ENCODE results near the gene ACTR1A. TPM values are rescaled to one million over a fixed set of nuclear protein-coding genes. Genes with fewer than 3 reads are reported as not detected.
"Not testable (repeated sequence)": the region's sequence is repeated elsewhere in the genome, so short reads cannot be mapped to it uniquely, and the experiment has no call there.

The ACTR1A gene
- total RNA-seq, 1 experiment from 2014 or later, result 147 TPM

DNA sequence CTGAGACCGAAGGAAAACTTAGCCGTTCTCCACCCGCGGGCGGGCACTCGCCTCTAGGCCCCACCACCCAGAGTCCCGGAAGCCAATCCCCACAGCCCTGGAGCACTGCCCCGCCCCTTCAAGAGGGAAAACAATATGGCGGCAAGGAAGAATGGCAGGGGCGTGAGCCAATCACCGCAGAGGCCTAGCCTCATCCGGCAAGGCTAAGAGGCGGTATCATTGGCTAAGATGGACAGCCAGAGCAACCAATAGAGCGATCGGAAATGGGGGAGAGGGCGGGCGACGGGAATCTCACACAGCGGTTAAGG lies 529 bp downstream of the ACTR1A start:
- BruUV-seq (replicated peaks), result no TSS peak
- H3K27me3 ChIP-seq (ENCODE audit: control insufficient read depth, insufficient read depth, low read length), result no peaks in the 10 kb centered on the region
- peak; percentile 97 for DNase-seq (ENCODE audit: low read depth, low spot score)
- in situ Hi-C loops (cut with HindIII; ENCODE audit: low pct_unique_long_range_greater_than_20kb, low sequenced_read_pairs), result loop anchor here (10.0 kb wide), 1 partner anchor 73 kb away; no protein-coding TSS in a partner anchor
- H3K4me3 ChIP-seq (ENCODE audit: low read depth in 2 of 2, low read length in 2 of 2), result peak overlapping the region; percentile 95 to 99
- CTCF ChIA-PET, result interaction anchor here (0.6 to 3.6 kb wide), 5 partner anchors 40 to 328 kb away, joined by 3 to 38 read pairs (median 3); no protein-coding TSS in a partner anchor
- TF ChIP-seq, protein P1, sequence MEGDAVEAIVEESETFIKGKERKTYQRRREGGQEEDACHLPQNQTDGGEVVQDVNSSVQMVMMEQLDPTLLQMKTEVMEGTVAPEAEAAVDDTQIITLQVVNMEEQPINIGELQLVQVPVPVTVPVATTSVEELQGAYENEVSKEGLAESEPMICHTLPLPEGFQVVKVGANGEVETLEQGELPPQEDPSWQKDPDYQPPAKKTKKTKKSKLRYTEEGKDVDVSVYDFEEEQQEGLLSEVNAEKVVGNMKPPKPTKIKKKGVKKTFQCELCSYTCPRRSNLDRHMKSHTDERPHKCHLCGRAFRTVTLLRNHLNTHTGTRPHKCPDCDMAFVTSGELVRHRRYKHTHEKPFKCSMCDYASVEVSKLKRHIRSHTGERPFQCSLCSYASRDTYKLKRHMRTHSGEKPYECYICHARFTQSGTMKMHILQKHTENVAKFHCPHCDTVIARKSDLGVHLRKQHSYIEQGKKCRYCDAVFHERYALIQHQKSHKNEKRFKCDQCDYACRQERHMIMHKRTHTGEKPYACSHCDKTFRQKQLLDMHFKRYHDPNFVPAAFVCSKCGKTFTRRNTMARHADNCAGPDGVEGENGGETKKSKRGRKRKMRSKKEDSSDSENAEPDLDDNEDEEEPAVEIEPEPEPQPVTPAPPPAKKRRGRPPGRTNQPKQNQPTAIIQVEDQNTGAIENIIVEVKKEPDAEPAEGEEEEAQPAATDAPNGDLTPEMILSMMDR (IDR thresholded peaks at IDR 0.05), result no peak
- no peak for TF ChIP-seq SIN3A (IDR thresholded peaks at IDR 0.05; ENCODE audit: borderline replicate concordance, insufficient read depth, low read depth, low read length)
- TF ChIP-seq, protein P2, sequence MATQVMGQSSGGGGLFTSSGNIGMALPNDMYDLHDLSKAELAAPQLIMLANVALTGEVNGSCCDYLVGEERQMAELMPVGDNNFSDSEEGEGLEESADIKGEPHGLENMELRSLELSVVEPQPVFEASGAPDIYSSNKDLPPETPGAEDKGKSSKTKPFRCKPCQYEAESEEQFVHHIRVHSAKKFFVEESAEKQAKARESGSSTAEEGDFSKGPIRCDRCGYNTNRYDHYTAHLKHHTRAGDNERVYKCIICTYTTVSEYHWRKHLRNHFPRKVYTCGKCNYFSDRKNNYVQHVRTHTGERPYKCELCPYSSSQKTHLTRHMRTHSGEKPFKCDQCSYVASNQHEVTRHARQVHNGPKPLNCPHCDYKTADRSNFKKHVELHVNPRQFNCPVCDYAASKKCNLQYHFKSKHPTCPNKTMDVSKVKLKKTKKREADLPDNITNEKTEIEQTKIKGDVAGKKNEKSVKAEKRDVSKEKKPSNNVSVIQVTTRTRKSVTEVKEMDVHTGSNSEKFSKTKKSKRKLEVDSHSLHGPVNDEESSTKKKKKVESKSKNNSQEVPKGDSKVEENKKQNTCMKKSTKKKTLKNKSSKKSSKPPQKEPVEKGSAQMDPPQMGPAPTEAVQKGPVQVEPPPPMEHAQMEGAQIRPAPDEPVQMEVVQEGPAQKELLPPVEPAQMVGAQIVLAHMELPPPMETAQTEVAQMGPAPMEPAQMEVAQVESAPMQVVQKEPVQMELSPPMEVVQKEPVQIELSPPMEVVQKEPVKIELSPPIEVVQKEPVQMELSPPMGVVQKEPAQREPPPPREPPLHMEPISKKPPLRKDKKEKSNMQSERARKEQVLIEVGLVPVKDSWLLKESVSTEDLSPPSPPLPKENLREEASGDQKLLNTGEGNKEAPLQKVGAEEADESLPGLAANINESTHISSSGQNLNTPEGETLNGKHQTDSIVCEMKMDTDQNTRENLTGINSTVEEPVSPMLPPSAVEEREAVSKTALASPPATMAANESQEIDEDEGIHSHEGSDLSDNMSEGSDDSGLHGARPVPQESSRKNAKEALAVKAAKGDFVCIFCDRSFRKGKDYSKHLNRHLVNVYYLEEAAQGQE (IDR thresholded peaks at IDR 0.05; ENCODE audit: insufficient read depth in 1 of 2, low read depth in 2 of 2, low read length in 1 of 2), result no peak
- TF ChIP-seq TCF7L2 (IDR thresholded peaks at IDR 0.05; ENCODE audit: low read depth, low read length), result no peak
- TF ChIP-seq POLR2AphosphoS5 (IDR thresholded peaks at IDR 0.05; ENCODE audit: low read depth, low read length), result no peak; the same call in 1 of the 2 replicates
- H3K4me1 ChIP-seq (ENCODE audit: control insufficient read depth, insufficient read depth, low read length), result peaks cover 20% of the 10 kb centered on the region
- H3K27ac ChIP-seq (ENCODE audit: low read length), result peak overlapping the region; percentile 95
- peak; percentile 89 for ATAC-seq
- H3K36me3 ChIP-seq (ENCODE audit: control insufficient read depth, insufficient read depth, low read length), result peaks cover 9% of the 10 kb centered on the region; the same call in 1 of the 2 replicates
- POLR2A ChIA-PET, result no interaction called here
- H3K9me3 ChIP-seq (ENCODE audit: control insufficient read depth, insufficient read depth, low read depth, low read length), result no peaks in the 10 kb centered on the region
- intact Hi-C loops (cut with micrococcal nuclease; ENCODE audit: unreplicated experiment), result loop anchor here (2.0 to 5.0 kb wide), 2 partner anchors 83 to 140 kb away; partner anchors contain the start of gene TRIM8

DNA sequence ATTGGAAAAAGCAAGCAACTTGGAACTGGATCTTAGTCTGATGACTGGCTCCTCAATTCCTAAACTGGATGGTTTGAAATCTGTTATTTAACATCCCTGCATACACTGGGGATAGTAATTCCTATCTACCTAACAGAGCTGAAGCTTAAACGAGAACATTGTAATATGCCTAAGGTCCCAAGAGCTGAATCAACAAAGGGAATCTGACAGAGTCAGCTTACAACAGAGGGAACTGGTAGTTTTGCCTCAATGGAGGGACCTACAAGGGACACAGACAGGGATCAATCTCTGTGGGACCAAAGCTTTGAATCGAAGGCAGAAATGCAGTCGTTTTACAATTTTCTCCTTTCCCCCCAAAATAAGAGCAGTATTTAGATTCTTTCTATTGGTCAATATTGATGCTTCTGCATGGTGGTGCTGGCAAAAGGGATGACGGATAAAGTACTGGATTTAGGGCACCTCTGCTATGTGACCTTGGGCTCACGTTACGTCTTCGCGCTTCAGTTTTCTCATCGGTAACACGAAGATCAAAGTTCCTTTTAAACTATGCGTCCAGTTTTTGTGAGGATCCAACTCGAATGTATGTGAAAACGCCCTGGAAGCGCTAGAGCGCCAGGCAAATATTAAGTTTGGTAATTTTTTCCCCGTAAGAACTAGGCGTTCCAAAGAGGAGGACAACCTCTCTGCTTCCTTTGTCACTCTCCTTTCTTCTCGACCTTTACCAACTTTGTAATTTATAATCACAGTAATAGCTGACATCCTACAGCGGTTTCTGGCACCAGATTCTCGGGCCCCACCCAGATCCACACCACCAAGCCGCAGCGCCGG lies 1.1 kb downstream of the ACTR1A start:
- TSS peak; percentile 78 for BruUV-seq (replicated peaks)
- POLR2A ChIA-PET, result interaction anchor here (0.6 kb wide), 1 partner anchor 40 kb away, joined by 4 read pairs; no protein-coding TSS in a partner anchor
- Histone ChIP-seq H3K36me3 (ENCODE audit: control insufficient read depth, insufficient read depth, low read length) (peaks cover 11% of the 10 kb centered on the region; the same call in 1 of the 2 replicates), H3K27me3 (ENCODE audit: control insufficient read depth, insufficient read depth, low read length) (no peaks in the 10 kb centered on the region), H3K4me3 (ENCODE audit: low read depth in 2 of 2, low read length in 2 of 2) (peak overlapping the region; percentile 95 to 99), H3K4me1 (ENCODE audit: control insufficient read depth, insufficient read depth, low read length) (peaks cover 20% of the 10 kb centered on the region), H3K9me3 (ENCODE audit: control insufficient read depth, insufficient read depth, low read depth, low read length) (no peaks in the 10 kb centered on the region), H3K27ac (ENCODE audit: low read length) (peak overlapping the region; percentile 93)
- DNase-seq (ENCODE audit: low read depth, low spot score) (no peak), ATAC-seq (no peak)
- TF ChIP-seq SIN3A (IDR thresholded peaks at IDR 0.05; ENCODE audit: borderline replicate concordance, insufficient read depth, low read depth, low read length), result no peak
- TF ChIP-seq TCF7L2 (IDR thresholded peaks at IDR 0.05; ENCODE audit: low read depth, low read length), result no peak
- TF ChIP-seq, protein P2 (IDR thresholded peaks at IDR 0.05; ENCODE audit: insufficient read depth in 1 of 2, low read depth in 2 of 2, low read length in 1 of 2), result no peak
- TF ChIP-seq, protein P1 (IDR thresholded peaks at IDR 0.05), result no peak
- TF ChIP-seq POLR2AphosphoS5 (IDR thresholded peaks at IDR 0.05; ENCODE audit: low read depth, low read length), result no peak
- CTCF ChIA-PET, result interaction anchor here (0.6 to 1.2 kb wide), 3 partner anchors 14 to 144 kb away, joined by 3 to 10 read pairs (median 3); no protein-coding TSS in a partner anchor
- intact Hi-C loops (cut with micrococcal nuclease; ENCODE audit: unreplicated experiment), result loop anchor here (2.0 to 5.0 kb wide), 2 partner anchors 83 to 141 kb away; partner anchors contain the start of gene TRIM8
- in situ Hi-C loops (cut with HindIII; ENCODE audit: low pct_unique_long_range_greater_than_20kb, low sequenced_read_pairs), result loop anchor here (10.0 kb wide), 1 partner anchor 73 kb away; no protein-coding TSS in a partner anchor

DNA sequence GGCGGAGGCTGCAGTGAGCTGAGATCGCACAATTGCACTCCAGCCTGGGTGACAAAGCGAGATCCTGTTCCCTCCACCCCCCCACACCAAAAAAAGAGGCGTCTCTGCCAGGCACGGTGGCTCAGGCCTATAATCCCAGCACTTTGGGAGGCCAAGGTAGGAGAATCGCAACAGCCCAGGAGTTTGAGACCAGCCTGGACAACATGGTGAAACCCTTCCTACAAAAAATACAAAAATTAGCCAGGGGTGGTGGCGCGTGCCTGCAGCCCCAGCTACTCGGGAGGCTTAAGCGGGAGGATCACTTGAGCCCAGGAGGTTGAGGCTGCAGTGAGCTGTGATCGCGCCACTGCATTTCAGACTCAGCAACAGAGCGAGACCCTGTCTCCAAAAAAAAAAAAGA lies 1.8 kb downstream of the ACTR1A start:
- ATAC-seq; H3K9me3 ChIP-seq (ENCODE audit: control insufficient read depth, insufficient read depth, low read depth, low read length); H3K4me3 ChIP-seq (ENCODE audit: low read depth in 2 of 2, low read length in 2 of 2); H3K27me3 ChIP-seq (ENCODE audit: control insufficient read depth, insufficient read depth, low read length); H3K27ac ChIP-seq (ENCODE audit: low read length); BruUV-seq (replicated peaks); DNase-seq (ENCODE audit: low read depth, low spot score): not testable (repeated sequence)
- H3K36me3 ChIP-seq (ENCODE audit: control insufficient read depth, insufficient read depth, low read length), result peaks cover 11% of the 10 kb centered on the region; the same call in 1 of the 2 replicates
- intact Hi-C loops (cut with micrococcal nuclease; ENCODE audit: unreplicated experiment), result loop anchor here (5.0 kb wide), 1 partner anchor 142 kb away; the partner anchor contains the start of gene TRIM8
- POLR2A ChIA-PET, result interaction anchor here (0.6 kb wide), 1 partner anchor 40 kb away, joined by 4 read pairs; no protein-coding TSS in a partner anchor
- CTCF ChIA-PET, result interaction anchor here (0.6 kb wide), 2 partner anchors 13 to 135 kb away, joined by 3 to 10 read pairs; no protein-coding TSS in a partner anchor
- in situ Hi-C loops (cut with HindIII; ENCODE audit: low pct_unique_long_range_greater_than_20kb, low sequenced_read_pairs), result loop anchor here (10.0 kb wide), 1 partner anchor 74 kb away; no protein-coding TSS in a partner anchor
- peaks cover 20% of the 10 kb centered on the region for H3K4me1 ChIP-seq (ENCODE audit: control insufficient read depth, insufficient read depth, low read length)

Data from Panc1 (cell line).